Heart right ventricle (tissue), 16 donors: Measurements from ENCODE around the gene NRP2. TPM values are rescaled to one million over a fixed set of nuclear protein-coding genes. Genes with fewer than 3 reads are reported as not detected.

Experiments used
- ATAC-seq, 8 donors: fragments of 200-7000 bp; cut with Tn5 transposase; one replicate each; pipeline ENCODE4 v1.9.1; 2020; ENCODE audit warnings: mild to moderate bottlenecking in 8 of 8, moderate library complexity in 8 of 8, moderate number of reproducible peaks in 1 of 8
- DNase-seq, 2 donors: peaks; one replicate each; pipeline ENCODE4 v3.0.0-alpha.2; 2020
- H3K27ac ChIP-seq, 10 donors: fragments of 200-600 bp; sonication (generic) in 2 of 10; one replicate each; pipeline versions ENCODE4 v1.5.0 to v1.8.0; 2020 to 2022; ENCODE audit warnings: mild to moderate bottlenecking in 3 of 10
- H3K27me3 ChIP-seq, 7 donors: fragments of 200-600 bp; one replicate each; pipeline ENCODE4 v1.8.0; 2021 to 2022; ENCODE audit warnings: mild to moderate bottlenecking in 2 of 7
- H3K36me3 ChIP-seq, 9 donors: fragments of 200-600 bp; sonication (generic) in 1 of 9; one replicate each; pipeline versions ENCODE4 v1.5.0 to v1.8.0; 2020 to 2022; ENCODE audit warnings: mild to moderate bottlenecking in 2 of 9
- H3K4me1 ChIP-seq, 9 donors: fragments of 200-600 bp; sonication (generic) in 1 of 9; one replicate each; pipeline versions ENCODE4 v1.5.0 to v1.8.0; 2020 to 2022; ENCODE audit warnings: mild to moderate bottlenecking in 4 of 9
- H3K4me3 ChIP-seq, 10 donors: fragments of 200-600 bp; sonication (generic) in 2 of 10; one replicate each; pipeline versions ENCODE4 v1.5.0 to v1.8.0; 2020 to 2022; ENCODE audit warnings: mild to moderate bottlenecking in 7 of 10, moderate library complexity in 2 of 10
- H3K9me3 ChIP-seq, 11 donors: fragments of 200-600 bp in 10 of 11; sonication (generic) in 2 of 11; one replicate each; pipeline versions ENCODE4 v1.5.0 to v1.8.0; 2013 to 2022; ENCODE audit warnings: mild to moderate bottlenecking in 2 of 11, control low read depth in 1 of 11, moderate library complexity in 1 of 11
- CTCF ChIP-seq, 9 donors: fragments of 200-600 bp; sonication (generic) in 2 of 9; IDR thresholded peaks; one replicate each; pipeline versions ENCODE4 v1.5.0 to v1.8.0; 2021 to 2022; ENCODE audit warnings: antibody characterized with exemption in 9 of 9, mild to moderate bottlenecking in 5 of 9, moderate library complexity in 1 of 9
- WGBS, 2 donors: extraction: QIAGEN DNeasy Blood & Tissue Kit; methylation state at CpG; one replicate each; pipeline ENCODE4 v1.1.7; 2013; ENCODE audit warnings: inconsistent platforms in 1 of 2; 5-methylcytosine and 5-hydroxymethylcytosine counted together
- intact Hi-C, 10 donors: fragments of 100-400 bp; cut with DNase I; formaldehyde crosslinking; loops; one replicate each; pipeline versions ENCODE4 v1.11.1 to v1.14.2; 2022
- long read RNA-seq, 3 donors: library from polyadenylated mRNA; unstranded; transcript quantifications; one replicate each; pipeline ENCODE4 v2.0.0, GENCODE V29; 2020 to 2021
- polyA plus RNA-seq, 2 donors: library from polyadenylated mRNA; stranded (reverse); fragments of 200-250 nt; gene quantifications; one replicate each; pipeline ENCODE4 v1.2.3, GENCODE V29; 2013
- total RNA-seq, 10 donors: library from RNA; stranded (reverse); fragmentation: NEBNext Ultra II Directional in 3 of 10; extraction: Animal tissue kit (Norgen Biotek cat#: 25700) in 3 of 10; gene quantifications; one replicate each; pipeline versions ENCODE4 v1.2.1 to v1.2.4, GENCODE V29; 2021 to 2023
- donor health status: Arrhythmogenic right ventricular cardiomyopathy.
- donor health status: ischemic (EF 13 %, LVEDD 7.1; RV severe dilation, severe dysfunction).
- donor health status: healthy with polysubstance abuse.
- donor health status: DM: no; HTN: yes; CAD: no.
- donor health status: DM: no; HTN: no; CAD: no.
- donor health status: ischemic (EF 25% LVEDD 6.9; RV normal size, moderate dysfunction).
- donor health status: ischemic (EF 25% LVEDD 5.7; RV mildly dilated, moderate dysfunction).
- donor health status: healthy.
- donor health status: DM: yes; HTN: yes; CAD: no.
- donor health status: Ischemic cardiomyopathy.
- donor health status: ischemic (EF 35%, LVEDD 5.7; RV mildly dilated, moderate dysfunction).
- donor health status: nonischemic (EF 11% LVEDD 7.7; RV severe dilation, severe dysfunction).
- donor health status: DM: yes; HTN: yes; CAD: no.
- donor health status: PGD.
- donor health status: ischemic (EF 29% LVEDD 5.4; RV normal size, mild dysfunction).
- donor health status: nonischemic (EF 23%, LVEDD 6.1; RV moderate dilation, normal function).

NRP2 gene
- total RNA-seq (10 to 100 TPM in 5 of 10 donors, 1 to 10 TPM in 5; 4.7 to 29.4 (median 9.9) TPM), polyA plus RNA-seq (1 to 10 TPM; 2.5 to 2.7 TPM)
- long read RNA-seq, donor 1, partial matches to known transcripts, result 1 of 3 reads
- long read RNA-seq, donor 1, other reads (novel, unspliced or antisense), result 2 of 3 reads
- long read RNA-seq, donor 2, partial matches to known transcripts, result 2 of 5 reads
- long read RNA-seq, donor 2, other reads (novel, unspliced or antisense), result 3 of 5 reads
- long read RNA-seq, donor 3, partial matches to known transcripts, result 2 of 6 reads
- long read RNA-seq, donor 3, other reads (novel, unspliced or antisense), result 3 of 6 reads

- Histone ChIP-seq H3K4me1 (peaks cover 8 to 63% (median 43%) of the 10 kb centered on the region in 9 donors), H3K36me3 (no peaks in the 10 kb centered on the region), H3K27me3 (peaks cover 0 to 71% (median 25%) of the 10 kb centered on the region in 7 donors), H3K9me3 (no peaks in the 10 kb centered on the region), H3K27ac (peak within 1 kb of the TSS; percentile 31 to 91 (median 82)), H3K4me3 (peak within 1 kb of the TSS; percentile 34 to 78 (median 64))
- DNase-seq (peak; percentile 80 to 81), ATAC-seq (peak; percentile 86 to 90 (median 88))
- WGBS, 2 donors, result 1 to 2% methylated on average over 70 to 71 of the region's 71 CpGs
- TF ChIP-seq CTCF (IDR thresholded peaks at IDR 0.05), result no peak
- intact Hi-C loops, result loop anchor here in 5 of 10 donors (5.0 to 10.0 kb wide), 6 partner anchors 242 to 1420 kb away; no protein-coding TSS in a partner anchor
Measured at GRCh38 chr2:205682239-205682970, at the start of gene NRP2. TSS of gene NRP2 (plus strand) at chr2:205682501. CDS start at chr2:205683291, 790 bp downstream.

GRCh38 chr2:205633994-205634393 lies 48.3 kb upstream of the NRP2 start:
- WGBS, 2 donors, result 74 to 80% methylated on average over 1 of the region's 1 CpG
- no peak overlapping the region for H3K27ac ChIP-seq
- no peaks in the 10 kb centered on the region for H3K9me3 ChIP-seq
- no peak overlapping the region for H3K4me3 ChIP-seq
- ATAC-seq, result no peak
- H3K4me1 ChIP-seq, result no peaks in the 10 kb centered on the region
- DNase-seq, result no peak
- H3K36me3 ChIP-seq, result no peaks in the 10 kb centered on the region
- intact Hi-C loops, result no loop called here
- TF ChIP-seq CTCF (IDR thresholded peaks at IDR 0.05), result no peak
- no peaks in the 10 kb centered on the region for H3K27me3 ChIP-seq

GRCh38 chr2:205636549-205637319 lies 45.6 kb upstream of the NRP2 start:
- intact Hi-C loops, result no loop called here
- Histone ChIP-seq H3K4me3 (no peak overlapping the region), H3K27ac (no peak overlapping the region), H3K4me1 (no peaks in the 10 kb centered on the region), H3K9me3 (peaks cover 0 to 15% (median 0%) of the 10 kb centered on the region in 11 donors), H3K36me3 (no peaks in the 10 kb centered on the region), H3K27me3 (peaks cover 0 to 1% (median 0%) of the 10 kb centered on the region in 7 donors)
- no peak for TF ChIP-seq CTCF (IDR thresholded peaks at IDR 0.05)
- 69 to 70% methylated on average over 7 of the region's 7 CpGs for WGBS, 2 donors
- ATAC-seq (no peak), DNase-seq (no peak)

GRCh38 chr2:205637320-205637602 lies 45.0 kb upstream of the NRP2 start:
- ATAC-seq (no peak), DNase-seq (no peak)
- H3K4me3 ChIP-seq, result no peak overlapping the region
- intact Hi-C loops, result no loop called here
- peaks cover 0 to 15% (median 0%) of the 10 kb centered on the region in 11 donors for H3K9me3 ChIP-seq
- H3K4me1 ChIP-seq, result no peaks in the 10 kb centered on the region
- peaks cover 0 to 3% (median 0%) of the 10 kb centered on the region in 7 donors for H3K27me3 ChIP-seq
- no peak for TF ChIP-seq CTCF (IDR thresholded peaks at IDR 0.05)
- no peak overlapping the region for H3K27ac ChIP-seq
- H3K36me3 ChIP-seq, result no peaks in the 10 kb centered on the region
